Skeletal muscle cell (primary cell): ENCODE measurements around the gene AQP5.

Source experiments
- DNase-seq: peaks from one replicate; pipeline ENCODE4 v3.0.0-alpha.2; 2010; ENCODE audit warnings: low read depth
- H3K4me3 ChIP-seq: 2 replicates; pipeline ENCODE4 v1.5.1; 2011; ENCODE audit warnings: low read depth, mild to moderate bottlenecking, control low read depth, low read length, moderate library complexity

The AQP5 gene

DNA sequence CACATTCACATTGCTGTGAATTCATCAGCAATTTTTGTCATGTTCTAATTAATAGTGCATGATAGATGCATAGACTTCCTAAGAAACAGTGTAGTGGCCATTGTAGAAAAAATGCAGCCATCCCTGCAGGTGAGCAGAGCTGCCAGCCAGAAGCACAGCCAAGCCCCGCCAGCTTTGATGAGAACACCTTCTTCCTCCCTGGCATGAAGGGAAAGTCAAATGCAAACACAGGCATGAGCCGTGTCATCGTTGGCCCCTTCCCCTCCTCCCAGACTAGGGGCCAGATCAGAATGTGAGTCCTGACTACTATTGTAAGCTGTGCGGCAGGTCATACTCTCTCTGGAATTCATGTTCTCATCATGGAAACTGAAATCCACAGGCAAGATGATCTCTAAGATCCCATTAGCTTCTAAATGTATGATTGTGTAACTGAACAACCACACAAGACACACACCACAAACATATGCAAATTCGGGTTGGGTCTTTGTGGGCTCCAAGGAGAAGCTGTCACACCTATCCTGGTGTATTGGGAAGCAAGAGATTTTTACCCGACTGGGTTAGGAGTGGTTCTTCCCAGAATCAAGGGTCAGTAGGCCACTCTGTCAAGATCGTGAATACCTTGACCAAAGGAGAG, 14.0 kb upstream of the AQP5 start:
- no peak for DNase-seq
- no peak overlapping the region for H3K4me3 ChIP-seq

DNA sequence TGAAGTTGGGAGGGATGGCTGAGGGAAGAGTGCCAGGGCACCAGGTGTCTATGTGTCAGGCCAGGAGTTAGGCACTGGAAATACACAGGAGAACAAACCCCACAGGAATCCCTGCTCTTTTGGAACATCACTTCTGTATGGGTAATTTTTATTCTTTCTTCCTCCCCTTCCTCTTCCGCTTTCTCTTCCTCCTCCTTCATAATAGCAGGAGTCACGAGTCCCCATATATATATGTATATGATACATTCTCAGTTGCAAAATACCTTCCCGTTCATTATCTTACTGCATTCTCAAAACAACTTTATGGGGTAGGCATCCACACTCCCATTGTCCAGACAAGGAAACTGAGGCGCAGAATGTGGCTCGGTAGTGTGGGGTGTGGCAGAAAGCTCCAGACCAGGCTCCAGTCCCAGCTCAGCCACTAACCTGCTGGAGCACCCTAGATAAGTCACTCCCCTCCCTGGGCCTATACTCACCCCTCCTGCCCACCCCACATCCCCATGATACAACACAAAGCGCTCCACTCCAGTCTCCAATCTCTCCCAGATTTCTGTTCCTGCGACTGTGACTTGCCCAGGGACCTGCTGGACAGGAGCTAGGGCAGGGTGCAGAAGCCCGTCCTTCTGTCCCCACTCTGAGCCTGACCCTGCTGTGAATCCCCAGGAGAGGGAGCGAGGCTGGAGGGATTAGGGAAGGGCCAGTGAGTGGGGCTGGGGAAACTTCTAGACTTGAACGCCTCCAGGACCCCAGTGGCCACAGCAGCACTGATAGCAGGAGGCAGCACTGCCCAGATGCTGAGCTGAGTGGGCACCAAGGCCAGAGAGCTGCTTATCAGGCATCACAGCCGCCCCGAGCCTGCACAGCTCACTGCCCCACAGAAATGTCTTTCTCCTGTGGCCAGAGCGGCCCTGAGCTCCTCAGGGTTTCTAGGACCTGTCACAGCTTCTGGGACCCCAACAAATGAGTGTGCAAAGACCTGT, 12.5 kb upstream of the AQP5 start:
- no peak for DNase-seq
- H3K4me3 ChIP-seq: no peak overlapping the region

DNA sequence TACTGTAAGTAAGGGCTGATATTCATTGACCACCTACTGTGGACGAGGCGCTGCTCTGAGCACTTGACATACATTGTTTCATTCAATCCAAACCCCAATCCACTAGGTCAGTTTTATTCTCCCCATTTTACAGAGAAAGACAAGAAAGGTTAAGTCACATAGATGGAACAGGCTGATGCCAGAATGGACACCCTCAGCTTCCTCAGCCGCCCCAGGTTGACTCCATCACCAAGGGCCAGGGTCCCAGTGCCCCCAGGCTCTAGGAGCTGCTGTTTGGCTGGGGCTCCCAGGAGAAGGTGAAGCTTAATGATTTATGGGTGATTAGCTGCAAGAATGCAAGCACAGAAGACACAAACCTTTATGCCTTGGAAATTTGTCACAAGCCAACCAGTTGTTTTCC, 11.8 kb upstream of the AQP5 start:
- no peak overlapping the region for H3K4me3 ChIP-seq
- DNase-seq: no peak

DNA sequence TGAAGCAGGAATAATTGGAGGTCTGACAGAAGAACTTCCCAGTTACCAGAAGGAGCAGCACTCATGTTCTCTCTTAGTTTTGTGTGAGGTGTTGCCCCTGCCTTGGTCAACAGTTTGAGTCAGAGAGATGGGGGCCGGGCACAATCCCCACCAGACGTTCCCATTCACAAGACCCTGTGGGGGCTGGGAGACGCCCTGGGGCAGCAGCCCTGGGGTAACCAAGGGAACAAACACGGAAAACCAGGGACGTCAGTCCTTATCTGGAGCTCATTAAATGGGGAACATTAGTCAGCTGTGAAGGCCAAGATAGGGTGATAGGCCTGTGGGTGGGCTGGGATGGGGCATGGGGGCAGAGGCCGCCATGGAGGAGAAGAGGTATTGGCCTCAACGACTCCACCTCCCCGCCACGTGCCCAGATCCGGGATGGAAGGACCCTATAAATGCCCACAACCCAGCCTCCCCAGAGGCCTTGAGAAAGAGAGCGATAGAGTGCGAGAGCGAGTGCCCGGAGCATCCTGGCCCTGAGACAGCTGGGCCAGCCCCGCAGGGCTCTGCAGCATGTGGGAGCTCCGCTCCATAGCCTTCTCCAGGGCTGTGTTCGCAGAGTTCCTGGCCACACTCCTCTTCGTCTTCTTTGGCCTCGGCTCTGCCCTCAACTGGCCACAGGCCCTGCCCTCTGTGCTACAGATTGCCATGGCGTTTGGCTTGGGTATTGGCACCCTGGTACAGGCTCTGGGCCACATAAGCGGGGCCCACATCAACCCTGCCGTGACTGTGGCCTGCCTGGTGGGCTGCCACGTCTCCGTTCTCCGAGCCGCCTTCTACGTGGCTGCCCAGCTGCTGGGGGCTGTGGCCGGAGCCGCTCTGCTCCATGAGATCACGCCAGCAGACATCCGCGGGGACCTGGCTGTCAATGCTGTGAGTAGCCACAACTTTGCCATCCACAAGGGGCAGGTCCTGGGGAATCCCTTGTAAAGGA, 11.1 kb upstream of the AQP5 start, which contains the start of gene AQP2:
TSS of gene AQP2 (plus strand) at position 465 of the 979 bp plus-strand sequence. CDS start at position 559, 94 bp downstream.
- H3K4me3 ChIP-seq: no peak within 1 kb of the TSS
- no peak for DNase-seq

DNA sequence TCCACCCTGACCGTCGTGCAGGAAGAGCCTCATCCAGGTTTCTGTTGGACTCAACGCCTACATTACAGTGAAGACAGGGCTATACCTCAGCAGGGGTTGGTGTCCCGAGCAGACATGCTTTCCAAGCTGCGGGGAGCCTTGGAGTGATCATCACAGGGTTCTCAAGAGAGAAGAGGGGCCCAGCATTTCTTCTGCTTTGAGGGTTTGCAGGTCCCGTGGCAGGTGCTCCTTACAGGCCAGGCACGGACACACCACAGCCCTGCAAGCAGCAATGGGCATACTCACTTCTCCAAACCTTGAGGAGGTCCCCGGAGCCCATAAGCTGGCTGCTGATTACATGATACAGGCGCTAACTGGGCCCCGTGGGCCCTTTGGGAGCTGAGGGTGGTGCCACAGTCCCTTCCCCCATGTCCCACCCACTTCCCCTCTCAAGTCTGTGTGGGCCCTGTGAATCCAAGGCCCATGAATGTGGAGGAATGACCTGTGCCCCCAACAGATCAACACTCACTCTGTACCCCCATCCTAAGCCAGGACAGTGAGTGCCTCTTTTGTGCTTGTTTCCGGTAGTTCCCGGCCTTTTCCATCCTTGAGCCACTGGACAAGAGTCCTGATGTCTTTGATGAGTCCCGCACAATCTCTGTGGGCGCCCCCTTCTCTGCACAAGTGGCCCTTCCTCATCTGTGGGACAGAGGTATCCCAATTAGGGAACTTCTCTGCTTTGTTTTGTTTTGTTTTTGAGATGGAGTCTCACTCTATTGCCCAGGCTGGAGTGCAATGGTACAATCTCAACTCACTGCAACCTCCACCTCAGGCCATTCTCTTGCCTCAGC, 10.0 kb upstream of the AQP5 start:
- H3K4me3 ChIP-seq: no peak overlapping the region
- no peak for DNase-seq

DNA sequence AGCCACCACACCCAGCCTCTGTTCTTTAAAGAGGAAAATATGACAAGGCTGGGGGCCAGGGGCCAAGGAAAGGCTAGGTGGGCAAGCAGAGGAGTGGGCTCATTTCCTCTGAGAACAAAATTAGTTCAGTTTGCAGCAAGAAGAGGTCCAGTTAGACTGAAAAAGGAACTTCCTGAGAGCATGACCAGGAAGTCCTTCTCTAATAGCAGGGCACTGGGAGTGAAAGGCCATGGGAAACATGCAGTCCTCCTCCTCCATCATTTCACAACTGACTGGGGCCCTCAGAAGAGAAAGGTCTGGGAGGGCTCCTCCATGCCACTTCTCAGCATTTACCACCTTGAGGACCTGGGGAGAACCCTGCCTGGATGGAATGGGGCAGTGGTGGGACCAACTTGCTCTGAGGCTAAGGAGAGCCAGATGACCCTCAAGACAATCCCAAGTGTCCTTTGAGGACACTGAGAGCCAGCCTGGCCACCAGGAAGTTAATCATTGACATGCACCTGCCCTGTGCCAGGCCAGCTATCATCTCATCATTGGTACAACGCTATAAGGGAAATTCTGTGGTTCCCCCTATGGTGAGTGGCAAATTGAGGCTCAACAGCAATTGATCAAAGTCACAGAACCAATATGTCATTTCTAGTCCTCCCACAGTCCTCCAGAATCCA, 9.1 kb upstream of the AQP5 start:
- no peak for DNase-seq
- H3K4me3 ChIP-seq: no peak overlapping the region

DNA sequence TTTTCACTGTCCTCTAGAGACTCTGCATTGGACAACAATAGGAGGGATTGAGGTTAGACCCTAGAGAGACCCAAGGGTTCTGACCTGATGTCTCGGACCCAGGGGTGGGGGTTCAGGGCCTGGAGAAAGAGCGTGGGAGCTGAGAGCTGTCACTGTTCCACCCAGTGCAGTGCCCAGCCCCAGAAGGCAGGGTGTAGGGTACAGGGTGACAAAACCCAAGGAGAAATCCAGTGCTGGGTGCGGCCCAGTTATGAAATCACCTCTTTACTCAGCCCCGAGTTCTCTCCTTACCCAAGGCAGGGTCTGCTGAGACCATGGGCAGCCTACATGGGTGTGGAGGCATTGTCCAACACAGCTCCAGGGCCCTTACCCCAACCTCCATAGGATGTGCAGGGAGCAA, 8.5 kb upstream of the AQP5 start:
- H3K4me3 ChIP-seq: no peak overlapping the region
- no peak for DNase-seq

DNA sequence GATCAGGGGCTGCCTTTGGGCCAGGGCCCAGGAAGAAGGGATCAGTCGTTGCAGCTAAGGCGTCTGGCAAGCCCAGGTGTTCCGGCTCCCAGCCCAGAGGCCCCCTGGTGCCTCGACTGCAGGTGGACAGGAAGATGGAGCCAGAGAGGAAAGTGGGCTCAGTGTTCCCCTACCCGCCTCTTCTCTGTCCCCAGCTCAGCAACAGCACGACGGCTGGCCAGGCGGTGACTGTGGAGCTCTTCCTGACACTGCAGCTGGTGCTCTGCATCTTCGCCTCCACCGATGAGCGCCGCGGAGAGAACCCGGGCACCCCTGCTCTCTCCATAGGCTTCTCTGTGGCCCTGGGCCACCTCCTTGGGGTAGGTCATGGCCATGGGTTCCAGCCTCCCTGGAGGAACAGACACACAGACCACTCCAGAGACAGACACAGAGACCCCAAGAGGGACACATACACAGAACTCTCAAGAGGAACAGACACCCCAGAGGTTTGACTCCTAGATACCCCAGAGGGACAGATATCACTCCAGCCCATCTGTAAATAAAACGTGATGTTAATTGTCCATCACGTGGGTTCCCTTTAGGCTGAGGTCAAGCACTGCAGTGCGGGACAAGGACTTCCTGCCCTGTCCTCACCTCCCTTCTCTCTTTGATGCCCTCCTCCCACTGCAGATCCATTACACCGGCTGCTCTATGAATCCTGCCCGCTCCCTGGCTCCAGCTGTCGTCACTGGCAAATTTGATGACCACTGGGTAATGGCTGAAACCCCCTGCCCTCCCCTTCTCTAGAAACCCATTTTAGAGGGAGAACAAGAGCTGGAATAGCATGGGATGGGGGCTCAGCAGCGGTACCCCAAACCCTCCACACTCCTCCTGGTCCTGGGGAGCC, 7.5 kb upstream of the AQP5 start:
- no peak overlapping the region for H3K4me3 ChIP-seq
- DNase-seq: no peak

DNA sequence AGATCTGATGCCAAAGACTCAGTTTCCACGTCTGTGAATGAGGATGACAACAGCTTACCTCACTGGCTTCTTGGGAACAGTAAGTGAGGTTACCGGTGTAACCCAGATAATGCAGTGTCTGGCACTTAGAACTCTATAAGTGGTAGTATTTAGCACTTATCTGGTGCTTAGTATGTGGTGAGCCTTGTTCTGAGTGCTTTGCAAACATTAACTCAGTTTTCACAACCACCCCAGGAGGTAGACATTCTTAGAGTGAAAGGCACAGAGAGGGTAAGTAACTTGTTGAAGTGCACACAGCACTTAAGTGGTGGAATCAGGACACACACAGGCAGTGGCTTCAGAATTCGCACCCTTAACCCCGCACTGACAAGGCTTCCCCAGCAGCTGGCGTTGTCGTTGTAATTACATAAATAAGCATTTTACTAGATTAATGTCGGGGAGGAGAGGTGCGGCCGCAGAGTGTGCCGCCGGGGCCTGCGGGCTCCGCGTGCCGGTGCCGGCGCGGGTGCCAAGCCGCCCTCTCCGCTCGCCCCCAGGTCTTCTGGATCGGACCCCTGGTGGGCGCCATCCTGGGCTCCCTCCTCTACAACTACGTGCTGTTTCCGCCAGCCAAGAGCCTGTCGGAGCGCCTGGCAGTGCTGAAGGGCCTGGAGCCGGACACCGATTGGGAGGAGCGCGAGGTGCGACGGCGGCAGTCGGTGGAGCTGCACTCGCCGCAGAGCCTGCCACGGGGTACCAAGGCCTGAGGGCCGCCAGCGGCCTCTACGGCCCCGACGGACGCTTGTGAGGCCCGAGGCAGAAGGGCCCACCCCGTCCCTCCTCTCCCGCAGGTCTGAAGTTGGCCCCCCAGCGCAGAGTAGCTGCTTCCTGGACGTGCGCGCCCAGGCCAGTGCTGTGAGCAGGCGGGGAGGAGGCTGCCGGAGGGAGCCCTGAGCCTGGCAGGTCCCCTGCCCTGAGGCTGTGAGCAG, 6.5 kb upstream of the AQP5 start:
- H3K4me3 ChIP-seq: no peak overlapping the region
- no peak for DNase-seq

DNA sequence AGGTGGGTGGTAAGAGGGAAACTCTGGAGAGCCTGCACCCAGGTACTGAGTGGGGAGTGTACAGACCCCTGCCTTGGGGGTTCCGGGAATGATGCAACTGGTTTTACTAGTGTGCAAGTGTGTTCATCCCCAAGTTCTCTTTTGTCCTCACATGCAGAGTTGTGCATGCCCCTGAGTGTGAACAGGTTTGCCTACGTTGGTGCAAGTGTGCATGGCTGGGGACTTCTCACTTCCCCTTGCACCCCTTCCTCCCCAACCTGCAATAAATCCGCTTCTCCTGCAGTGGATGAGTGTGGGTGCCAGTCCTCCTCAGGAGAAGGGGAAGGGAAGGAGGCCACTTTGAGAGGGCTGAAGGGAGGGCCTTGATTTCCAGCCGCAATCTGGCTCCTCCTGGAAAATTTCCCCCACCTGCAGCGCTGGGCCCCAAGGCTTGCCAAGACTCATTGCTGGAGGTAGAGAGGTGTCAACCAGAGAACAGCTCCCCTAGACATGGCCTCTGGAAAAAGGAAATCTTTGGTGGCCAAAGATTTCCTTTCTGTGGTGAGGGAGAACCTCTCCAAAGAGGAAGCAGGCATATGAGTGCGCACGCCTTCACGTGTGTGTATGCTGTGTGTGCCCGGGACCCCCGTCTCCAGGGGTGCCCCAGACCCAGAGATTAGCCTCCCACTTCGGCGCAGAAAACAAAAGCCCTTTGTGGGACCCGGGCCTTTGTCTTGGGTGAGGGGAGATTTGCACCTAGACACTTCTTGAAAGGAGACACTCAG, 5.6 kb upstream of the AQP5 start:
- no peak for DNase-seq

DNA sequence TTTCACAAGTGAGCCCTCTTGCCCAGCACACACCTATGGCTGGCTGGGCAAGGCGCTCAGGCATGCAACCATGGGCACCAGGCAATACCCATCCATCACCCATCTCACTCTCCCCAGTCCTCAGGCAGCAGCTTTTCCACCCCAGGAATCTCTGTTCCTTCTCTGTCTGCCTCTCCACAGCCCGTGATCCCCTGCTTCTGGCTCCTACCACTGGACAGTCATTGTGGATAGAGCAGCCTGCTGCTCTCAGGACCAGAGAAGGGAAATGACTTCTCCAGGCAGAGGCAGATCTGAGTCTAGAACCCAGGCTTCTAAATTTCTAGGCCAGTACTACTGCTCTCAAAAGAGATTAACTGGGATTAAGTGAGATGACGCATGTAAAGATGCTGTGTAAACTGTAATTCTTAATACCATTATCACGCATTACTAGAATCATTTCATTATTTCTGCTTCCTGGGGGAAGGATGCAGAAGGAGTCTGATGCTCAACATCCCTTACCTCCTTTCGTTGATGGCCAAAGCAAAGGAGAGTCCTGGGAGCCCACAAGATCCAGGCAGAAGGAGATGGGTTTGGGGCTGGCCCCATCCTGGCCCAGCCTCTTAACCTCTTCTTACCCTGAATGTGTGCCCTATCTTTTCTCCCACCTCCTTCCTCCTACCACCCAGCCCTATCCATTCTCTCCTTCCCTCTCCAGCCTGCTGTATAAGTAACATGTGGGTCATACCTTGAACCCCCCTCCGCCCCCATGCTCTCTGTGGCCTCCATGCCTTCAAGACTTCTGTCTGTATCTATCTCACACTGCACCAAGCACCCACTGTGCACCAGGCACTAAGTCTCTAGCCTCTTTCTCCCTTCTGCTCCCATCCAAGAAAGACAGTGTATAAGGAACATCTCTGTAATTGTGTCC, 4.8 kb upstream of the AQP5 start:
- no peak overlapping the region for H3K4me3 ChIP-seq
- no peak for DNase-seq

More for the DNA sequence above, 5.6 kb upstream of the AQP5 start:
- no peak overlapping the region for H3K4me3 ChIP-seq

DNA sequence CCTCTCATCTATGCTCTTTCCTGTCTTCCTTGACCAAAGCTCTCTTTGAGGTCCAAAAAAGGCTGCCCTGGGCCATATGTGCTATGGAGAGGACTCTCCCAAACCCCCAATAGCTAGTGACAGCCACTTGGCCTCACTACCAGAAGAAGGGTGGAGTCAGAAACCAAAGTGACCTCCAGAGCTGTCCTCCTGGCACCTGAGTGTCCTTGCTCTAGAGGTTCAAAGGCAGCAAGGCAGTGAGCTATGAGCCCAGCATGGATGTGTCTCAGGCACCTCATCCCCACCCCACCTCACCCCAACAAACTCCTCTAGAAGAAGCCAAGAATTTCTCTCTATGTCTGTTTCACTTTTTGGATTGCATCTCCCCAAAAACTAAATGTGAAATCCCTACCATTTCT, 4.1 kb upstream of the AQP5 start:
- DNase-seq: no peak
- no peak overlapping the region for H3K4me3 ChIP-seq

DNA sequence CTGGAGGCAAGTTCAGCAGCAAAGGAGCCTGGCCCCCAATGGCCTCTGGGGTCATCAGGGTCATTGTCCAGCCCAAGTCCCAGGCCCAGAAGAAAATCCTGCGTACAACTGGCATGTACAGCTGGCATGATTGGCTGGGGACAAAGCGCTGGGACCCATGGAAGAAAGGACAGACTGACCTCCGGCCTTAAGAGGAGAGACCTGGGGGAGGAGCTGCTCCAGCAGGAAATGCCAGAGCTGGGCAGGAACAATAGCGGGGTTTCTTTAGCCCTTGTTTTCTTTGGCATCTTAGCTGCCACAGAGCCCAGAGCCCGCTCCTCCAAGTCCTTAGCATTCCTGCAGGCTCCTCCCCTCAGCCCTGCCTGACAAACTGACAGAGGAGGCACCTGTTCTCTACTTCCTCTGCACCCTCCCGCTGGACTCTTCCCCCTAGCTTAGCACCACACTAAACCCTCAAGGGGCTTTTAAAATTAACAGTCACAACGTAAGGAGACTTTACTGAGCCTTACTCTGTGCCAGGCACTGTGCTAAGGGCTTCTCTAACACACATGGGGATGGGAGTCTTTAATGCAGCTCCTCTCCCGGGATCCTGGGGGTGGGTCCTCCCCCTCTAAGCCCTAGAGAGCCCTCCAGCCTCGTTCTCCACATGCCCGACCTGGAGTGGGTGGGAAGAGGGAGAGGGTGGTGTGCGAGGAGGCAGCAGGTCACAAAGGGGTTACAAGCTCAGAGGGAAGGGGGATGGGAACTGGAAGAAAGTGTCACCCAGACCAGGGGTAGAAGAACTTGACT, 1.8 kb upstream of the AQP5 start:
- peak; percentile 6 for DNase-seq
- no peak overlapping the region for H3K4me3 ChIP-seq
